Umbilical cord (tissue), 2 donors: ENCODE measurements around the gene MEAK7. TPM values are rescaled to one million over a fixed set of nuclear protein-coding genes. Genes with fewer than 3 reads are reported as not detected.
"Not testable (repeated sequence)": the region's sequence is repeated elsewhere in the genome, so short reads cannot be mapped to it uniquely, and the experiment has no call there.

Experiments
- DNase-seq: peaks from one replicate; pipeline ENCODE4 v3.0.0-alpha.2; 2015; ENCODE audit warnings: low spot score
- total RNA-seq: library from RNA; depleted of rRNA; stranded (reverse); fragments of >200 nt; gene quantifications from one replicate; pipeline ENCODE4 v1.2.3, GENCODE V29; 2014; ENCODE audit warnings: low replicate concordance; ENCODE audit not compliant: insufficient read depth

The MEAK7 gene
- total RNA-seq, 1 donor from 2014 or later = 19.3 TPM

- DNase-seq = no peak
Measured at GRCh38 chr16:84532855-84533486, 28.5 kb upstream of the MEAK7 start.

DNA sequence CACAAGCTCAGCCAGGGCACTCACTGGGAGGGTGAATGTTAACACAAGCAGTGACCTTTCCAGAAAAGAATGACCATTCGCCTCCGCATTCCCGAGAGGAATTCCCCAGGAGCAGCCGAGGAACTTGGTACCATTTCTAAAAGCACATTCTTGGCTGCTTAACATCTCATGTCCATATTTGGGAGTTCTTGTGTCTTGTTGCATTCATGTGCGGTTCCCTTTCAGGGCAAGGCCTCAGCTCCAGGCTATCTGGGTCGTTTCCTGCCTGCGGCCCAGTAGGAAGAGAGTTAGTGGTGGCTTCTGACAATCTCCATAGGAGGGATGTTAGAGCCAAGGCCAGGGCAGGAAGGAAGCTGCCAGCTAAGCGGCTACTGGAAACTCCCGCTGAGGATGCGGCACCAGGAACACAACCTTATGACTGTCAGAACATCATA lies 27.8 kb upstream of the MEAK7 start:
- peak; percentile 97 for DNase-seq

DNA sequence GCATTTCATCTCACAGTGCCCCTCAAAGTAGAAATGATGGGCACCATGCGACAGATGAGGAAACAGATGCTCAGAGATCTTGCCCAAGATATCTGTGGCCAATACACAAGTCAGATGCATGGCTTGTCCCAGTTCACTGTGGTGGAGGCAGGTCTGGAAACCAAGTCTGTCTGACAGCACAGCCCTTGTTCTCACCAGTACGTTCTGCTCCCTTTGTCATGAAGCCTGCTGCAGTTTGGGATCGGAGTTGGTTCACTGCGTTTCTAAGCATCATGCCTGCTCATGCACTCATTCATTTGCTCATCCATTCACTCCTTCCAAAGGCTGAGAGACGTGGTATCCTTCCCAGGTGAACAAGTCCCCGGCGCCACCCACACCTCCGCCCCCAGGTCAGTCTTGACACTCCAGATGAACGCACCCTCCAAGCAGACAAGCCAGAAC lies 27.2 kb upstream of the MEAK7 start:
- no peak for DNase-seq

GRCh38 chr16:84530590-84530989 lies 26.1 kb upstream of the MEAK7 start:
- no peak for DNase-seq

DNA sequence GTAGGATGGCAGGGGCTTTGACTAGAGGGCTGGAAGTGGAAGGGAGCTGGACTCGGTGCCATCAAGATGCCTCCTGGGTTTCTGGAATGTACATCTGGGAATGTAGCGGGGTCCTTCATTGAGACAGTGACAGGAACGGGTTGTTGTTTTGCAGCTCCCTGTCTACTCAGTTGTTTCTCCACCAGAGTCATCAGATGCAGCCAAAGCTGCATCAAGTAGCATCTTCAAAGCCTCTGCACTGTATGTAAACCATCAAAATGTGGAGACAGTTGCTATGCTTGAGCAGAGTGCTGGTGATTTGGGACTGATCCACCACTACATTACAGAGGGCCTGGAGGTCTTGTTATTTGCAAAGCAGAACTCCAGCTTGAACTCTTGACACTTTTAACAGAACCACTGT lies 25.1 kb upstream of the MEAK7 start:
- no peak for DNase-seq

- no peak for DNase-seq
Measured at GRCh38 chr16:84528322-84528721, 23.9 kb upstream of the MEAK7 start.

- peak; percentile 80 for DNase-seq
Measured at GRCh38 chr16:84527532-84528269, 23.2 kb upstream of the MEAK7 start.

- DNase-seq = peak; percentile 93
Measured at GRCh38 chr16:84526794-84527531, 22.5 kb upstream of the MEAK7 start.

GRCh38 chr16:84524941-84525581 lies 20.6 kb upstream of the MEAK7 start:
- DNase-seq = not testable (repeated sequence)

DNA sequence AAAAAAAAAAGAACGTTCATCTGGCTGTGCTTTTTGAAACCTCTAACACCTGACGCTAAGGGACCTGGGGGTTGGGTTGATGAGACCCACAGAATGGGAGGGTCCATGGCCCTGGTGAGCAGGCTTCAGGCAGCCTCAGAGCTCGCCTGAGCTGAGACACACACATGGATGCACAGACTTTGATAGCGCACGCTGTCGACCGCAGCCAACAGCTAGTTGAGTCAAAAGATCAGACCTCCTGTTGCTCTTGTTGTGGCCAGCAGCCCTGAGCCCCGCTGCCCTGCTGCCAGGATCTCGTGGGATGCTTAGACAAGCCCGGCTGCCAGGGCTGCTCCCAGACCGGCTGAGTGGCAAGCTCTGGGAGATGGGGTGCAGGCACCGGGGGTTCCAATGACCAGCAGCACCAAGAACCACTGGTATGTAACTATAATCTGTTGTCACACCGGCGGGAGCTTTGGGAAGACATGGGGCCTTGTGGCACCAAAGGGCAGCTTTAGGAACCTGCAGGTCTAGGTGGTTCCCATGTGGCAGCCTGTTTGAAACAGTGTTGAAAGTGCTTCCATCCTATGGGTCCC lies 20.0 kb upstream of the MEAK7 start:
- no peak for DNase-seq

- DNase-seq = no peak
Measured at GRCh38 chr16:84521497-84521770, 17.0 kb upstream of the MEAK7 start.

- no peak for DNase-seq
Measured at GRCh38 chr16:84520725-84521496, 16.5 kb upstream of the MEAK7 start.

DNA sequence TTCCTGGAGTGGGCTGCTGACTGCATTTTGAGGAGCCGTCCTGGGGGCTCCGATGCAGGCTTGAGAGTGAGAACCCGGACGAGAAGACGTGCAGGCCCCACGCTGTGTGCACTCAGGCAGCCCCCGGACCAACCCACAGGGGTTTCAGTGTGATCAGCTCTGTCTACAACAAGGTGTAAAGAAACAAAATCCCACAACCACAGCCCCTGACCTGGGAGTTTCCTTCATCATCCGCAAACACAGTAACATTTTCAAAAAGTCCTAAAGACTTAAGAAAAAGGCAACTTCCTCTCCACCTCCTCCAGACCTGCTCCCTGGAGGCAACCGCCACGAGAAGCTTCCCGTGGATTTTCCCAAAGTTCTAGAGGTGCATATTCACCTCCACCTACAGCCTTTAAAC lies 15.4 kb upstream of the MEAK7 start:
- no peak for DNase-seq

DNA sequence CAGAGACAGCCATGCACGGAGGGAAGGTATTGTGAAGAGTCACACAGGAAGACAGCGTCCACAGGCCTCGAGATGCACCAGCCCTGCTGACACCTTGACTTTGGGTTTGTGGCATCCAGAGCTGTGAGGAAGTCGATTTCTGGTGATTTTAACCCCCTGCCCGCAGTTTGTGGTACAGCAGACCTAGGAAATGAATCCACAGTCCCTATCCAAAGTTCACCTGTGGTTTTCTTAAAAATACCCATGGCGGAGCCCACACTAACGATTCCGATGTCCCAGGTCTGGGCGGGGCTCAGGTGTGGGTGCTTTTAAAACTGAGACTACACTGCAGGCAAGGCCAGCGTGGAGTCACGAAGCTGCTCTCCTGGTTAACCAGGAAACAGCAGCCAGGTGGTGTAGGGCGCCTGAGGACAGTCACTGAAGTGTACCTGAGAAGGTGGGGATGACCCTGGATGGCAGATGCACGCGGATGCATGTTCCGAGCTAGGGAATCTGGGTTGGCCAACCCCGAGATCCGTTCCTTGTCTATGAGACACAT lies 14.4 kb upstream of the MEAK7 start:
- DNase-seq = no peak

DNA sequence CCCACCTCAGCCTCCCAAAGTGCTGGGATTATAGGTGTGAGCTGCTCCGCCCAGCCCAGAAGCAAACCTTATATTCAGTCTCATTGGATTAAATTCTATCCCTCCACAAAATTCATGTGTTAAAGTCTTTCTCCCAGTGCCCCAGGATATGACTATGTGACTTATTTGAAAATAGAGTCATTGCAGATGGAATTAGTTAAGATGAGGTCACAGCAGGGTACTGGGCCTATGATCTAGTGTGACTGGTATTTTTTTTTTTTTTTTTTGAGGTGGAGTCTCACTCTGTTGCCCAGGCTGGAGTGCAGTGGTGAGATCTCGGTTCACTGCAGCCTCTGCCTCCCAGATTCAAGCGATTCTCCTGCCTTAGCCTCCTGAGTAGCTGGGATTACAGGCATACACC lies 13.8 kb upstream of the MEAK7 start:
- DNase-seq = not testable (repeated sequence)

DNA sequence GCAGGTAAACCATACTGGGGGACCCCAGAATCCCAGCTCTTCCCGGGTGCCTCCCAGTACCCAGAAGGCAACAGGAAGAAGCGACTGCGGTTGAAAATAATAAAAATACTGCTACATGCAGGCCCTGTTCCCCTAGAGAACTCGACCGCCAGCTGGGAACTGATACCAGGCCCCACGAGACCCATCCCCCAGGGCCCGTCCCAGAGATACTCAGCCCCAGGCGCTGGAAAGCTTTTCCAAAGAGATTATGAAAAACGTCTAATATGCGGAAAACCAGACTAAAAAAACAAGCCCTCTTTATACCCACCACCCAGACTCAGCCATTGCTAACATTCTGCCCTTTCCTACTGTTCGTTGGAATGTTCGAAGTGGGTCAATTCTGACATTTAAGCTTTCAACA lies 12.9 kb upstream of the MEAK7 start:
- DNase-seq = no peak

DNA sequence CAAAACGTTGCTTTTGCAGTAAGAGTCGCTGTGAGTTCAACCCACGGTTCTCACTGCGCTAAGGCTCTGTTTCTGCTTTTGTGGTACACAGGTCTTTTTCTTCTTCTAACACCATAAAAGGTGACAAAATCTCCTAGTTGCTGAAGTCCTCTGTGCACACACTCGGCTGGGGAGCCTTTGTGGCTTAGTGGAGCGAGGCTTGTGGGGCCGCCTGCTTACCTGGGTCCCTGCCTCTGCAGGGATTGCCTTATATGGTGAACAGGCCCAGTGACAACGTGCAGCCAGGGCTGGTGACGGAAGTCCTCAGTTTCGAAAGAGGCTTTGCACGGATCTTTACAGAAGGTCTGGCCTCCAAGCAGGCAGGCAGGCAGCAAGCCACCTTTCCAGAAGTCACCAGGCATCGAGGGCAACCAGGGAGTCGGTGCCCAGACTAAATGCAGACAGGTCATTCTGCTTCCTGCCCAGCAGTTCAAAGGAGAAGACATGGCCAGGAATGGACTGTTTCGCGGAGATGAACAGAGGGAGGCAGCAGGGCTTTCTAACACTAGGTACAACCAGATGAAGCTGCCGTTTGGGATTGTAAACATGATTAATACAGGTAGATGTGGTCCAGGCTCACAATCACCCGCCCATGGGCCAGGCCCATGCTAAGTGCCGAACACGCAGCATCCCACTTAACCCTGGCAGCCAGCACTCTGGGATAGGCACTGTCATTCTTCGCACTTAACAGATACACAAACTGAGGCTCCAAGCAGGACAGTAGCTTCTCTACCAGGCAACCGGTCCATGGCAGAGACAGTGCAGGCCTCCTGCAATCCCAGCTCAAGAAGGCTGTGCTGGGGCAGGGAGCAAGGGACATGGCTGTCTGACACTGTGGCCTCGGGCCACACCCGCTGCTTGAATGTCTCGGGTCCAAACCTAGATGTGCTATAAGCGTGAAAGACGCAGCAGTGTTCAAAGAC lies 10.7 kb upstream of the MEAK7 start:
- no peak for DNase-seq

- DNase-seq = no peak
Measured at GRCh38 chr16:84514295-84514873, 9.9 kb upstream of the MEAK7 start.

GRCh38 chr16:84513666-84514065 lies 9.2 kb upstream of the MEAK7 start:
- no peak for DNase-seq
